ENCODE measurements around the gene ATP13A3. TPM values are rescaled to one million over a fixed set of nuclear protein-coding genes. Genes with fewer than 3 reads are reported as not detected.

ATP13A3 gene
- total RNA-seq, 2 donors from 2014 or later: 106 to 141 TPM

DNA sequence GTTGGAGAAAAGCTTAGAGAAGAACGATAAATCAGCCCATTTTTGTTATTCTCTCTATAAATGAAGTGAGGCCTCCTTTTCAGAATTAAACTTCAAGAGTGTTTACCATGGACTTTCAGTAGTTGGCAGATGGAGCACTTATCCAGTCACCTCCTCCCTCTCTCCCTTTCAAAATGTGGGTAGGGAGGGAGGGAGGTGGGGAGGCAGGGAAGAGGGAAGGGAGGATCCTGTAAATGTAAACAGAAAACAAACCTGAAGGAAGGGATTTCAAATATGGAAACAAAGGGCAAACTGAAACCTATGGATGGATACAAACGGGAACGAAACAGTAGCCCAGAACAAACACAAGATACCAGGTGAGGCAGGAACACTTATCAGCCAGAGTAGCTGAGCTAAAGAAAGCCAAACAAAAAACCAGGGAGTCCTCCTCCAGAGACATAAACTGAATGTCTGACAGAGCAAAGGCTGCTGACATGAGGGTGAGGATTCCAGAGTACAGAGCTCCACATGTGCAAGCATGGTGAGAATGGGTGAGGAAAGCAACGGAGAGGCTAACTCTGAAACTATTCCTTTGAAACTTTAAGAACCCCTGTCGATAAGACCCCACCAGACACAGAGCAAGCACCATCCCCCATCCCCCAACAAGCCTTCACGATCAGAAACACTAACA, 46.8 kb downstream of the ATP13A3 start:
- no peaks in the 10 kb centered on the region for H3K9me3 Mint-ChIP-seq
- ATAC-seq: no peak
- no peak for DNase-seq (ENCODE audit: low spot score in 2 of 2)
- peak overlapping the region; percentile 9 to 31 for H3K27ac Mint-ChIP-seq
- peaks cover 0 to 23% of the 10 kb centered on the region in 2 donors for H3K36me3 Mint-ChIP-seq

DNA sequence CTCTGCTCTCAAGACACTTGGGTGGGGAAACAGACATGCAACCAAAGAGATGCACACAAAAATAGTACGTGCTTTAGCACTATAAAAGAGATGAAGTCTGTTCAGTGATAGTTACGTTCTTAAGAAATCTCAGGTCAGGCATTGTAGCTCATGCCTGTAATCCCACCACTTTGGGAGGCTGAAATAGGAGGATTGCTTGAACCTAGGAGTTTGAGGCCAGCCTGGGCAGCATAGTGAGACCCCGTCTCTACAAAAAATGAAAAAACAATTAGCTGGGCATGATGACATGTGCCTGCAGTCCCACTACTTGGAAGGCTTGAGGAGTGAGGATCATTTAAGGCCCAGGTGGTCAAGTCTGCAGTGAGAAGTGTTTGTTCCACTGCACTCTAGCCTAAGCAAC, 52.3 kb downstream of the ATP13A3 start:
- H3K9me3 Mint-ChIP-seq: no peaks in the 10 kb centered on the region
- no peak overlapping the region for H3K27ac Mint-ChIP-seq
- peaks cover 5 to 10% of the 10 kb centered on the region in 2 donors for H3K36me3 Mint-ChIP-seq
- DNase-seq (ENCODE audit: low spot score in 2 of 2) (no peak), ATAC-seq (no peak)

DNA sequence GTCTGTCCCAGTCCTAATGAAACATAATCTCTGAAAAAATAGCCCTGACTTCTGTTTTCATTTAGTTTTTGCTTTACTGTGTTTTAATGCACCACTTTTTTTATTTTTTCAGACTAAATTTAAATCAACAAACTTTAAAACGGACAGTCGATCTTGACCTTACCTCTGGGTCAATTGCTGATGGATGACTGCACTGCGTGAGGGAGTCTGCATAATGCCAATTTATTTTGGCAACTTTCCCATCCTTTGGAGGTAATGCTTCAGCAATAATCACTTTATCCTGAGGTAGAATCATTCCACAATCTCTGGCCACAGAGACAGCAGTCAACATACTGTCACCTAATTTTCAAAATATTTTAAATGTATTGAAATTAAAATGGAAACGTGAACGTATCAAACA, 55.2 kb downstream of the ATP13A3 start:
- H3K36me3 Mint-ChIP-seq: peaks cover 5 to 6% of the 10 kb centered on the region in 2 donors
- no peak for DNase-seq (ENCODE audit: low spot score in 2 of 2)
- no peak for ATAC-seq
- no peak overlapping the region for H3K27ac Mint-ChIP-seq
- H3K9me3 Mint-ChIP-seq: no peaks in the 10 kb centered on the region

DNA sequence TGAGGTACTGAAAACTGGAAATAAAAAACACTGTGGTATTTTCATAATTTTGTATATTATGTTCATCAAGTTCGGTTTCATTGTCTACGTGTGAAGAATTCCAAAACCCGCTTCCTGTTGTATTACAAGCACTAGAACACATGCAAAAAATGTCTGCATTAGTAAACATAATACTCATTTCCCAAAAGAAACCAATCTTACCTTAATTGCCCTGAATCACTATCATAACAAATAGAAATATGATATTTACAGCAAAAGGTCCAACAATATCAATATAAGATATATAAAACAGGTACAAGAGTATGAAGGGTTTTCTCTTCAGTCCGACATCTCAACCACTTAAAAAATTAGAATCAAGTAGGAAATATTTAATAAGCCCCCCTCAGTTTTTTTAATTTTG, 61.4 kb downstream of the ATP13A3 start:
- H3K9me3 Mint-ChIP-seq: no peaks in the 10 kb centered on the region
- no peak overlapping the region for H3K27ac Mint-ChIP-seq
- no peak for DNase-seq (ENCODE audit: low spot score in 2 of 2)
- H3K36me3 Mint-ChIP-seq: no peaks in the 10 kb centered on the region
- no peak for ATAC-seq

DNA sequence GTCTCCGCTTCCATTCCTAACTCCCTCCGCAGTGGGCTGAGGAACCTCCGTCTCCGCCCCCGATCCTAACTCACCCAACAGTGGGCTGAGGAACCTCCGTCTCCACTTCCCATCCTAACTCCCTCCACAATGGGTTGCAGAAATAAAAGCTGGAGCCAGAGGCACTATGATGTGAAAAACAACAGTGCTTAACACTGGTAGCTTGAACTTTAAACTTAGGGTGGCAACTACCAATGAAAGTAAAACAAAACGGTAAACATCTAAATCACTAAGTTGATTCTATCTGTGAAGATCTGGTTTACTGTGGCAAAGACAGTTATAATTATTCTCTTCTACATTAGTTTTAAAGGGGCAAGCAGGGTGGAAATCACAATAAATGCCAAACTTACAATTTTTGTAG, 61.8 kb downstream of the ATP13A3 start:
- Mint-ChIP-seq H3K9me3 (no peaks in the 10 kb centered on the region), H3K36me3 (no peaks in the 10 kb centered on the region), H3K27ac (no peak overlapping the region)
- ATAC-seq (no peak), DNase-seq (ENCODE audit: low spot score in 2 of 2) (no peak)

DNA sequence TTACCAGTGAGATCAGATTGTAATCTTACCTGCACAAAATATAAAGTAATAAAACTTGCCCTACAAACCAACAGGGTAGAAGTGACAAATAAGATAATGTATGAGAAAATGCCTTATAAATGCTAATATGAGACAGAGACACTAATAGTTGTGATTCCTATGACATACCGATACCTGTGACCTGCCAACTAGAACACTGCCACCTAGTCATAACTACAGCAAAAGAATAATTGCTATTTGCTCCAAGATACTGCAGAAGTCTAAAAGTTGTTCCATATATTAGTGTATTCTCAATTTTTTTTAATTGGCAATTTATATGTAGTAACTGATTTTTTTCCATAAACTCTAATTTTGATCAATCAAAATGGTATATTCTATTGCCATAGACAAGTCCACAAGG, 62.4 kb downstream of the ATP13A3 start:
- no peak for ATAC-seq
- Mint-ChIP-seq H3K27ac (no peak overlapping the region), H3K9me3 (no peaks in the 10 kb centered on the region), H3K36me3 (peaks cover 0 to under 1% of the 10 kb centered on the region in 2 donors)
- DNase-seq (ENCODE audit: low spot score in 2 of 2): no peak

DNA sequence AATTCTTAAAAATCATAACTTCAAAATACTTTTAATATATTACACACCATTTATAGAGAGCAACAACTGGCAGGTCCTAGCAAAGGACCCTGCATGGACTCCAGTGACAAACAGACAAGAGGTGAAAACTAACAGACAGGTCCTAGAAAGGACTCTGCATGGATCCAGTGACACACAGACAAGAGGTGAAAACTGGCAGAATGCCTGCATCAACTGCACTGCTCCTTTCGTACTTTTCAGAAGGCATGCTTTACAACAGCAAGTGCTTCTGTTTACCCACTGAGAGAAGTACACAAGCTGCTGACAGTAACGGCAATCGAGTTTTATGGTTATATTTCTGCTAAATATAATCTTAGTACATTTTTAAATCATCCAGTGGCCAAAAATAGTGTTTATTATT, 63.5 kb downstream of the ATP13A3 start:
- DNase-seq (ENCODE audit: low spot score in 2 of 2) (no peak), ATAC-seq (no peak)
- H3K9me3 Mint-ChIP-seq: no peaks in the 10 kb centered on the region
- no peak overlapping the region for H3K27ac Mint-ChIP-seq
- H3K36me3 Mint-ChIP-seq: peaks cover 0 to 4% of the 10 kb centered on the region in 2 donors

DNA sequence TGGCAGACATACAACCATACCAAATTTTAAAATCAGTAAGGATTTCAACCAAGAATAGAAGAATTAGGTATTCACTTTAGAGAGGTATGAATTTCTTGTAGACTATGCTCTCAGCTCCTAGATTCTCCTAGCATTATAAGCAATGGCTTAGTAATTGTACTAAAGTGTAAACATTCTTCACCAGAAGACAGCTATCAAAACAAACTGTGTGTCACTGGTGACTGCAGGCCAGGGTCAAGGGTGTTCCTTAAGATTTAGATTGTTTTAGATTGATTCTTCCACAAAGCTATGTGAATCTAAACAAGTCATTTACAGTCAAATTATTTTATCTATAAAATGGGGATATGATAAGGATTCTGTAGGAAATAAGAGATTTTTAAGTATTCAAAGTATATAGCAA, 64.6 kb downstream of the ATP13A3 start:
- ATAC-seq (no peak), DNase-seq (ENCODE audit: low spot score in 2 of 2) (no peak)
- Mint-ChIP-seq H3K36me3 (peaks cover 0 to 4% of the 10 kb centered on the region in 2 donors), H3K27ac (no peak overlapping the region), H3K9me3 (no peaks in the 10 kb centered on the region)

DNA sequence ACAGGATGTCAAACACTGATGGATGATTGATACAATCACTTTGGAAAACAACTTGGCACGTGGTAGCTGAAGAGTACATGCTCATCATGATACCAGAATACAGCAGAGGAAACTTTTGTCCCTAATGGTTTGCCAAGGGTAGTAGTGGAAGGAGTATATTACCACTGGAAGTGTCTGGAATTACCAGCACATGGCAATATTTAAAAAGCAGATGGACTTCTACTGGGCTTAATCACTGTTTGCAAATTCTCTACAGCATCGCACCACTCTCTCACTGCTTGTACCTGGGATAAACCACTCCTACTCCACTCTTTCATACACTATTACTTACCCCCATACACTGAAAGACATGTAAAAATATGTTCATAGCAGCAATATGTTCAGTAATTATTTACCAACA, 68.1 kb downstream of the ATP13A3 start:
- Mint-ChIP-seq H3K9me3 (no peaks in the 10 kb centered on the region), H3K27ac (no peak overlapping the region), H3K36me3 (peaks cover under 1 to 4% of the 10 kb centered on the region in 2 donors)
- no peak for ATAC-seq
- no peak for DNase-seq (ENCODE audit: low spot score in 2 of 2)

DNA sequence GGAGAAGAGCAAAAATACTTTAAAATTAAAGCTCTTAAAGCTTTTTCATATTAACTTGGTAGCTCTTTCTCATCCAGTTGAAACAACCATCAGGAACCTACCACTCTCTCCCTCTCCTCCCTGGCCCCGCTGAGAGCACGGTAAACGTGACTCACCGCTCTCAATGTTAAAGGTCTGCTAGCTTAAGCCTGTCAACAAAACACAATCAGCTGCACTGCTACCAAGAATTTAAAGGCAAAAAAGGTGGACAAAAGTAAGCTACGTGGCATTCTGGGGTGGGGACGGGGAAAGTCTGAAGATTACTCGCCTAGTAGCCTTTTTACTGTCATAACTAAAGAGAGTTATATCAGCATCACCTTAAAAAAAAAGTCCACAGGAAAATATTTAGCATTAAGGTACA, 79.4 kb downstream of the ATP13A3 start:
- Mint-ChIP-seq H3K27ac (peak overlapping the region in 1 of 2 donors; percentile 73), H3K9me3 (no peaks in the 10 kb centered on the region)

DNA sequence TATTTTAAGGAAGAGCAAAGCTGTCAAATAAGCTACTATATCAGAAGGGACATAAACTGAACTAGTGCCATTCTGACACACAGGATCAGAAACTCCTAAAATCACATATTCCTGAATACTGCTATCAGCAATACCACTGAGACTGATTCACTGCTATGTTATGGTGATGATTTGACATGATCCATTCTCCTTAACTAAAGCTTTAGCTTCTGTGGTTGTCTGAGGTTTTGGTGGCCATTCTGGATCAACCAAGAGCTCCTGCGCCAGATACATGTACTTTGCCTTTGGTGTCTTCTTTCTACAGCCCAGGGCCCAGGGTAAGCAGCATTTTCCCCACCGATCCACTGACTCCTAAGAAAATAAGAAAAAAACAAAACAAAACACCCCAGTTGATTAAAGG, 81.0 kb downstream of the ATP13A3 start:
- no peaks in the 10 kb centered on the region for H3K36me3 Mint-ChIP-seq

More for the DNA sequence above, 79.4 kb downstream of the ATP13A3 start:
- H3K36me3 Mint-ChIP-seq: no peaks in the 10 kb centered on the region
- no peak for DNase-seq (ENCODE audit: low spot score in 2 of 2)
- peak; percentile 45 to 53 for ATAC-seq

DNA sequence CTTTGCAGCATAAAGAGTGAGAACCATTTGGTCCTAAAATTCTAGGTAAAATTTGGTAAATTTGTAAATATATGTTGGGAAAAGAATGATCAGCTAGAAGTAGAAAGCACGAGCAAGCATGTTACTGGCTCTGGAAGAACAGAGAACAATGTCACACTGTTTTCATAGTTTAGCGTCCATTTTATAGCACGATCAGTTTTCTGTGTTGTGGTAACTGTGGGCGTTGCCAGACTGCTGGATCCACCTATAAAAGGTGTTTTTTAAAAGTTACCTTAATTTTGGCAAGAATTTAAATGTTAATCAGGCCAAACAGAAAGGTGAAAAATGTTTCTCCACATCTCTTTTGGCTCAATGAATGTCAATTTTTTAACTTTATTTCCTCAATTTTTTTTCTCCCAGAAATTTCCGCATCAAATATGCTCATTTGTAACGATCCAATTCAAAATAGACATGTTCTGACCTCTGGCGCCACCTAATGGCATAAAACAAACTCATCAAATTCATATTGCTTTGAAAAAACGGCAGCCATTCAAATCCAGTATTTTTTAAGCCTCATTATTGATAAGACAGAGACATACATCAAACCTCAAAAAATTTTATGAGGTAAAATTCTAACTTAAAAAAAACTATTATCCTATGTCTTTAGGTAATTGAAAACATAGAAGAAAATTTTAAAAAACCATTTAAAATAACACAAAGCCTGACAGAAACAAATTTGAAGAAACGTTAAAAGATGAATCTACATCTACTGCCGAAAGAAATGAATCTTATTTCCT, 82.2 kb downstream of the ATP13A3 start:
- ATAC-seq (peak in 1 of 2 donors; percentile 54), DNase-seq (ENCODE audit: low spot score in 2 of 2) (peak in 1 of 2 donors; percentile 54)
- H3K36me3 Mint-ChIP-seq: no peaks in the 10 kb centered on the region
- H3K9me3 Mint-ChIP-seq: no peaks in the 10 kb centered on the region
- H3K27ac Mint-ChIP-seq: no peak overlapping the region

More for the DNA sequence above, 81.0 kb downstream of the ATP13A3 start:
- Mint-ChIP-seq H3K9me3 (no peaks in the 10 kb centered on the region), H3K27ac (no peak overlapping the region)
- ATAC-seq (no peak), DNase-seq (ENCODE audit: low spot score in 2 of 2) (no peak)

DNA sequence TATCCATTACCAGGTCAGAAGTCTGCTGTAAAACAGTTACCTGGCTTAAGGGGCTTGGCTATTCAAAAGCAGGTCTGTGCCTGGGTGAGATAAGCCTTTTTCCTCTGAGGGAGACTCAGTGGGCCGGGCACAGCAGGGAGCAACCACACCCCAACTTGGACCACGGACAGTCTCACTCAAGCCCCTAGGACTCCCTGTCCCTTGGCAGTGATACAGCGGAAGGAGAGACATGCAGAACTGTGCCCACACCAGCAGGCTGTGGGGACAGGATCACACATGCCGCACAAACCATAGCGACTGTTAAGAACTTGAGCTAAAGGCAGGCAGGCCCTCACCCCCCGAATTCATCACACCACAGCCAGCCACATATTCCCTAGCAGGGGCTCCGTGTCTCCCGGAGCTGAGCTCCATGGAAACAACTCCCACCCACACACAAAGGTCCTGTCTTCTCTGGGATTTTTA, 84.9 kb downstream of the ATP13A3 start:
- Mint-ChIP-seq H3K36me3 (no peaks in the 10 kb centered on the region), H3K27ac (no peak overlapping the region), H3K9me3 (no peaks in the 10 kb centered on the region)
- ATAC-seq: no peak
- DNase-seq (ENCODE audit: low spot score in 2 of 2): no peak

DNA sequence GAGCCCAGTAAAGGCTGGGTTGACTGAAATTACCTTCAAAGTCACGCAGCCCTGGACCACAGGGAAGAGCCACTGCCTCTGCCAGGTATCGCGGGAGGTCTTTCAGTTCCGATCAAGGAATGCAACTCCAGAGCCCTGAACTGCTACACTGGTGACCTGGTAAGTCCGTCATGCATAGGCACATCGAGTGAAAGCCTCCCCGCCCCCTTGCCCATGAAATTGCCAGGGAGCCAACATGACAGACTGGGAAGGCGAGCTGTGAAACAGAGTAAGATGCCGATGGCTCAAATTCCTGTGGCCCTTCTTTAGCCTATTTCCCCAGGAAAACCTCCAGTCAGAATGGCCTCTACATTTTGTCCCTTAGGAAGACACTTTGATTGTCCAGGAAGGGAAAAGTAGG, 85.5 kb downstream of the ATP13A3 start:
- no peak overlapping the region for H3K27ac Mint-ChIP-seq
- ATAC-seq: no peak
- no peaks in the 10 kb centered on the region for H3K9me3 Mint-ChIP-seq
- H3K36me3 Mint-ChIP-seq: no peaks in the 10 kb centered on the region
- no peak for DNase-seq (ENCODE audit: low spot score in 2 of 2)

DNA sequence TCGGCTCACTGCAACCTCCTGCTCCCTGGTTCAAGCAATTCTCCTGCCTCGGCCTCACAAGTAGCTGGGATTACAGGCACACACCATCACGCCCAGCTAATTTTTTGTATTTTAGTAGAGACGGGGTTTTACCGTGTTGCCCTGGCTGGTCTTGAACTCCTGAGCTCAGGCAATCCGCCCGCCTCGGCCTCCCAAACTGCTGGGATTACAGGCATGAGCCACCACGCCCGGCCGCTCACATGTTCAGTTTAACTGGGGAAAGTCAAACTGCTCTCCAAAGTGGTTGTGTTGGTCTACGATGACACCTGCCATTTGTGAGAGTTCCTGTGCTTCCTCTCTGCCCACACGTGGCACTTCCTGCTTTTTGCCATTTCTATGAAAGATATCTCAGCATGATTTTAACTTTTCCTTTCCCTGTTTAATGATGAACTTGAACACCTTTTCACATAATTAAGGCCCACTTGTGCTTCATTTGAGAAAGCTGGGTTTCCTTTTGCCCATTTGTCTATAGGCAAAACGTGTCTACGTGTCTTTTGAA, 86.9 kb downstream of the ATP13A3 start:
- no peak for DNase-seq (ENCODE audit: low spot score in 2 of 2)
- peak overlapping the region in 1 of 2 donors; percentile 75 for H3K27ac Mint-ChIP-seq
- H3K36me3 Mint-ChIP-seq: no peaks in the 10 kb centered on the region
- ATAC-seq: no peak
- no peaks in the 10 kb centered on the region for H3K9me3 Mint-ChIP-seq

DNA sequence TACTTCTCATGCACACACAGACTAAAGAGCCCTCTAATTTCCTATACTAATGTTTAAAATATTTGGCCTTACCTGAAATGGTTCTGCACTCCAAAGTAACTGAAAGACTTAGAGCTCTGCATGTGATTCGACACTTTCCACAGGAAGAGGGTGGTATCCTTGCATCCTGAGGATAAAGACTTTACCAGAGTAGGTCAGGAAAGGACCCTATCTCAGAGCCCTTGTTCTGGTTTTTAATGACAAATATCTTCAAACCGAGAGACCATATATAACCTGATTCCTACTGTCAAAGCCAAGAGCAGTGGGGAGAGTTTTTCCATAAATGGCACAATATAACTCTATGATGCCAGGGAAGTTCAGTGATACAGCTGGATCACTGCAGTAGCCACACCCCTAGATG, 87.6 kb downstream of the ATP13A3 start, which contains the start of gene GP5:
TSS of gene GP5 (minus strand) at position 101 of the 400 bp plus-strand sequence. CDS start 984 bp downstream, outside the sequence.
- DNase-seq (ENCODE audit: low spot score in 2 of 2) (no peak), ATAC-seq (no peak)
- Mint-ChIP-seq H3K36me3 (no peaks in the 10 kb centered on the region), H3K9me3 (no peaks in the 10 kb centered on the region), H3K27ac (peak within 1 kb of the TSS in 1 of 2 donors; percentile 75)

DNA sequence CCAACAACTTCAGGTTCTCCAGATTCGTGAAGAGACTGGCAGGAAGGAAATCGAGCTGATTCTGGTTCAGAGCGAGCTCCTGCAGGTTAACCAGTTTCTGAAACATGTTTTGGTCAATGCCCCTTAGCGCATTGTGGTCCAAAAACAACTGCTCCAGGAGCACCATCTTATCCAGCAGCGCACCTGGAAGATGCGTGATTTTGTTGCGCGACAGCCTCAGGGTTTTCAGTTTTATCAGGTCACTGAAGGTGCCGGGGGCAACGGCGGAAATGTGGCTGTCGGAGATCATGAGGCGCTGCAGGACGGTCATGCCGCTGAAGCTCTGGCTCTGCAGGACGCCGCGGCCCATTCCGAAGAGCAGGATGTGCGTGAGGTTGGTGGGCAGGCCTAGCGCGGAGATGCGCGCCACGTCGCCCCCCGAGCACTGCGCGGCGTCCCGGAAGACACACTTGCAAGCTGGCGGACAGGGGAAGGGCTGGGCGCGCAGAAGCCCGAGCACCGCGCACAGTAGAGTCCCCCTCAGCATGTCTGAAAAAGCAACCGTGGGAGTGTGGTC, 89.0 kb downstream of the ATP13A3 start:
- no peaks in the 10 kb centered on the region for H3K9me3 Mint-ChIP-seq
- peak overlapping the region in 1 of 2 donors; percentile 45 for H3K27ac Mint-ChIP-seq
- H3K36me3 Mint-ChIP-seq: no peaks in the 10 kb centered on the region
- peak in 1 of 2 donors; percentile 20 for DNase-seq (ENCODE audit: low spot score in 2 of 2)
- peak; percentile 5 to 19 for ATAC-seq
